ENCODE measurements around the gene RXRB. TPM values are rescaled to one million over a fixed set of nuclear protein-coding genes. Genes with fewer than 3 reads are reported as not detected.

Gene RXRB
- total and polyA plus RNA-seq, 2 of the 13 experiments (the other 11 are each of a cell fraction or from before 2014, with no cell fraction given): 26.7 to 55.7 TPM

DNA sequence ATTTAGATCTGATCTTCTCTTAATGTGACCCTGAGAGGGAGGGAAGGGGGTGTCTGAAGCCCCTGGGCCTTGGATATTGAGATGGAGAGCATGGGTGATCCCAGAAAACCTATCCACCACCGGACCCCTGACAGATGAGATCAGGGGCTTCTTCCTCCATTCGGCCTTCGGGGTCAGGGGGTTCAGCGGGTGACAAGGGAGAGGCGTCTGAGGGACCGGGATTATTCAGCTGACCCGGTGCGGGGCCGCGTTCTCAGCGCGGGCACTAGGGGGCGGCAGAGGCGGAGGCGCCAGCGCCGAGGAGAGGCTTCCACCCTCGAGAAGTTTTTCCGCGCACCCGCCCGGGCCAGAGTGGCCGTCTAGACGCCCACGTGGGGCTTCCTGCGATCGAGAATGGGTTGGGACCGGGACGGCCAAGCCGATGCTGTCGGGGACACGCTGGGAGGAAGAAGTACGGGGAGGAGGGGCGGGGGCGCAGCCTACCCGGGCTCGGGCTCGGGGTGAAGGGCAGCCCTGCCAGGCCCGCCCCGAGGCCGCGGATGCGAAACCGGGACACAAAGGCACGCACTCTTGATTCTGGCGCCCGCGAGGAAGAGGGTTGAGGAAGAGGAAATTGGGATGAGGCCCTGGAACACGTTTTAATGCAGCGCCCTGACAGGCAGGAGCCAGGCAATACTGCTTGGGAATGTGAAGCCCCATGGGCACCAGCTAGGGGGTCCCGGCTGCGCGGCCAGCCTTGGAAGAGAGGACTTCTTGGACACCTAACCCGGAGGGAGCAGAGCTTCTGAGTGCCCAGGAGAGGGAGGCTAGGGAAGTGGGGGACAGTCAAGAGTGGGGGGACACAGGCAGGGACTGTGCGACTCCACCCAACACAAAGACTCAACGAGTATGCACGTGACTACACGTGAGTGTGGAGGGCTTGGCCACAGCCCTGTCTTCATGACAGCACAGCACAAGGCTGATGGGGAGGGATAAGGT lies 38.8 kb downstream of the RXRB start (continued):
- TF ChIP-seq, protein P1, sequence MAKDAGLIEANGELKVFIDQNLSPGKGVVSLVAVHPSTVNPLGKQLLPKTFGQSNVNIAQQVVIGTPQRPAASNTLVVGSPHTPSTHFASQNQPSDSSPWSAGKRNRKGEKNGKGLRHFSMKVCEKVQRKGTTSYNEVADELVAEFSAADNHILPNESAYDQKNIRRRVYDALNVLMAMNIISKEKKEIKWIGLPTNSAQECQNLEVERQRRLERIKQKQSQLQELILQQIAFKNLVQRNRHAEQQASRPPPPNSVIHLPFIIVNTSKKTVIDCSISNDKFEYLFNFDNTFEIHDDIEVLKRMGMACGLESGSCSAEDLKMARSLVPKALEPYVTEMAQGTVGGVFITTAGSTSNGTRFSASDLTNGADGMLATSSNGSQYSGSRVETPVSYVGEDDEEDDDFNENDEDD (CRISPR knock-in tag; IDR thresholded peaks at IDR 0.05; ENCODE audit: borderline replicate concordance): peak; percentile 47; the same call in 1 of the 2 replicates
- 0 out of 2 replicates have a peak, but pooled peaks have one; percentile 31 for TF ChIP-seq ZNF33B (CRISPR knock-in tag; IDR thresholded peaks at IDR 0.05)
- 0 out of 2 replicates have a peak, but pooled peaks have one; percentile 31 for TF ChIP-seq ZNF710 (CRISPR knock-in tag; IDR thresholded peaks at IDR 0.05; ENCODE audit: borderline replicate concordance)
- TF ChIP-seq MTF2 (CRISPR knock-in tag; IDR thresholded peaks at IDR 0.05; ENCODE audit: borderline replicate concordance): peak; percentile 48
- no peak for TF ChIP-seq CREBL2 (CRISPR knock-in tag; IDR thresholded peaks at IDR 0.05; ENCODE audit: borderline replicate concordance)
